Neural cell (in vitro differentiated cells): Measurements from ENCODE around the gene CACTIN. TPM values are rescaled to one million over a fixed set of nuclear protein-coding genes. Genes with fewer than 3 reads are reported as not detected.

Experiments
- H2AFZ ChIP-seq: fragments of 200-600, 300-800 bp; sonication (generic), shearing (Covaris generic); 2 replicates; pipeline ENCODE4 v1.6.0; 2014; ENCODE audit warnings: low read depth, mild to moderate bottlenecking, antibody characterized with exemption, low read length, moderate library complexity
- H3F3A ChIP-seq: fragments of 200-600 bp; shearing (Covaris generic); 2 replicates; pipeline ENCODE4 v1.6.1; 2016; ENCODE audit warnings: mild to moderate bottlenecking, moderate library complexity, mixed read lengths, antibody characterized with exemption, low read length; ENCODE audit not compliant: insufficient read depth, poor library complexity, severe bottlenecking
- H3K27ac ChIP-seq: fragments of 200-600, 300-800 bp; sonication (generic), shearing (Covaris generic); 2 replicates; pipeline ENCODE4 v1.5.1; 2014; ENCODE audit warnings: mild to moderate bottlenecking, low read length, moderate library complexity
- H3K27me3 ChIP-seq: fragments of 300-800, 200-600 bp; sonication (generic), shearing (Covaris generic); 2 replicates; pipeline ENCODE4 v1.6.0; 2014; ENCODE audit warnings: mild to moderate bottlenecking, low read depth, low read length, moderate library complexity; ENCODE audit not compliant: insufficient read depth
- H3K36me3 ChIP-seq: fragments of 300-800, 200-600 bp; sonication (generic), shearing (Covaris generic); 2 replicates; pipeline ENCODE4 v1.5.1; 2014; ENCODE audit warnings: mild to moderate bottlenecking, antibody characterized with exemption, low read length, moderate library complexity; ENCODE audit not compliant: insufficient read depth
- H3K4me2 ChIP-seq: fragments of 300-800, 200-600 bp; sonication (generic), shearing (Covaris generic); 2 replicates; pipeline ENCODE4 v1.6.0; 2014; ENCODE audit warnings: mild to moderate bottlenecking, low read length
- H3K4me3 ChIP-seq: fragments of 300-800, 200-600 bp; sonication (generic), shearing (Covaris generic); 2 replicates; pipeline ENCODE4 v1.5.1; 2014; ENCODE audit warnings: mild to moderate bottlenecking, low read length, moderate library complexity
- H3K79me2 ChIP-seq: fragments of 200-600 bp; shearing (Covaris generic); replicated peaks from 2 replicates; pipeline ENCODE4 v1.6.0; 2014; ENCODE audit warnings: mild to moderate bottlenecking, low read length, moderate library complexity; ENCODE audit not compliant: insufficient read depth
- H3K9ac ChIP-seq: fragments of 300-800, 200-600 bp; sonication (generic), shearing (Covaris generic); 2 replicates; pipeline ENCODE4 v1.6.1; 2016; ENCODE audit warnings: mild to moderate bottlenecking, low read length, mixed read lengths
- H3K9me2 ChIP-seq: fragments of 200-600 bp; shearing (Covaris generic); 2 replicates; pipeline ENCODE4 v1.6.1; 2016; ENCODE audit warnings: mild to moderate bottlenecking, low read length, mixed read lengths; ENCODE audit not compliant: insufficient read depth
- H3K9me3 ChIP-seq: fragments of 200-600, 300-800 bp; sonication (generic), shearing (Covaris generic); 2 replicates; pipeline ENCODE4 v1.6.1; 2016; ENCODE audit warnings: mild to moderate bottlenecking, mixed run types, low read length, moderate library complexity, mixed read lengths
- H4K20me1 ChIP-seq: fragments of 200-600 bp; shearing (Covaris generic); 2 replicates; pipeline ENCODE4 v1.6.1; 2016; ENCODE audit warnings: mild to moderate bottlenecking, mixed run types; ENCODE audit not compliant: insufficient read depth
- EP300 ChIP-seq: fragments of 450-650 bp; conservative IDR thresholded peaks from 2 replicates; pipeline ENCODE4 v1.6.1; 2014; ENCODE audit warnings: antibody characterized with exemption, mild to moderate bottlenecking, moderate library complexity; ENCODE audit not compliant: poor library complexity, severe bottlenecking
- EZH2 ChIP-seq: fragments of 200-600, 300-800 bp; shearing (Covaris generic), sonication (generic); IDR thresholded peaks from 2 replicates; pipeline ENCODE4 v1.6.1; 2014; ENCODE audit warnings: antibody characterized with exemption, low read length, borderline replicate concordance, mild to moderate bottlenecking; ENCODE audit not compliant: insufficient read depth, poor library complexity, severe bottlenecking
- MXI1 ChIP-seq: fragments of 450-650 bp; conservative IDR thresholded peaks from 2 replicates; pipeline ENCODE4 v1.6.1; 2014; ENCODE audit warnings: antibody characterized with exemption, mild to moderate bottlenecking; ENCODE audit not compliant: poor library complexity, severe bottlenecking
- POLR2AphosphoS5 ChIP-seq: IDR thresholded peaks from 2 replicates; pipeline ENCODE4 v1.6.1; 2012
- RAD21 ChIP-seq: fragments of 450-650 bp; conservative IDR thresholded peaks from 2 replicates; pipeline ENCODE4 v1.6.1; 2014; ENCODE audit warnings: antibody characterized with exemption, mild to moderate bottlenecking, moderate library complexity
- SMC3 ChIP-seq: fragments of 450-650 bp; conservative IDR thresholded peaks from 2 replicates; pipeline ENCODE4 v1.6.1; 2014; ENCODE audit warnings: antibody characterized with exemption, mild to moderate bottlenecking, moderate library complexity; ENCODE audit not compliant: poor library complexity
- TAF1 ChIP-seq: IDR thresholded peaks from 2 replicates; pipeline ENCODE4 v1.6.1; 2012; ENCODE audit warnings: low read depth
- polyA plus RNA-seq: library from polyadenylated mRNA; depleted of rRNA; stranded (reverse); fragments of >200 nt; gene quantifications from 2 replicates; pipeline ENCODE4 v1.2.3, GENCODE V29; 2014
- TF ChIP-seq, protein P1 (sequence below): fragments of 450-650 bp; IDR thresholded peaks from 2 replicates; pipeline ENCODE4 v1.5.1; 2014; ENCODE audit warnings: antibody characterized with exemption, mild to moderate bottlenecking, moderate library complexity; ENCODE audit not compliant: poor library complexity, severe bottlenecking
- TF ChIP-seq, protein P2 (sequence below): IDR thresholded peaks from 2 replicates; pipeline ENCODE4 v1.6.1; 2012; ENCODE audit warnings: borderline replicate concordance

CACTIN gene
- polyA plus RNA-seq, 1 donor from 2014 or later, result 21.4 TPM

DNA sequence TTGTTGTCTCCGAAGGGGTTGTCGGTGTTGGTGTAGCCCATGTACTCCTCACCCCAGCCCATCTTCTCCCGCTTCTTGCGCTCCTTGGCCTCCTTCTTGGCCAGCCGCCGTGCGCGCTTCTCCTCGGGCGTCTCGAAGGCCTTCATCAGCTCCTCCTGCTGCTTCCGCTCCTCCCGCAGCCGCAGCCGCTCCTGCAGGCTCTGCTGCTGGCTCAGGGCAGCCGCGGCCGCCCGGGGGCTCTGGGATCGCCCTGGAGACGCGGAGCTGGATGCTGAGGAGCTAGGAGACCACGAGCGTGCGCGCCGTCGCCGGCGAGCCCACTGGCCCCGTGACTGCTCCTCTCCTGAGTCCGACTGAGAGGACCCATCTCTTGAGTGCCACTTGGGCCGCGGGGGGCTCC lies 2.9 kb downstream of the CACTIN start:
- Histone ChIP-seq H3K36me3 (no peaks in the 10 kb centered on the region), H3K9me2 (no peaks in the 10 kb centered on the region), H2AFZ (no peak overlapping the region), H3F3A (no peaks in the 10 kb centered on the region), H3K9ac (no peak overlapping the region), H4K20me1 (no peaks in the 10 kb centered on the region), H3K79me2 (peaks cover 11% of the 10 kb centered on the region), H3K9me3 (no peaks in the 10 kb centered on the region), H3K4me2 (no peak overlapping the region), H3K4me3 (no peak overlapping the region), H3K27me3 (no peaks in the 10 kb centered on the region), H3K27ac (no peak overlapping the region)
- no peak for TF ChIP-seq EZH2

DNA sequence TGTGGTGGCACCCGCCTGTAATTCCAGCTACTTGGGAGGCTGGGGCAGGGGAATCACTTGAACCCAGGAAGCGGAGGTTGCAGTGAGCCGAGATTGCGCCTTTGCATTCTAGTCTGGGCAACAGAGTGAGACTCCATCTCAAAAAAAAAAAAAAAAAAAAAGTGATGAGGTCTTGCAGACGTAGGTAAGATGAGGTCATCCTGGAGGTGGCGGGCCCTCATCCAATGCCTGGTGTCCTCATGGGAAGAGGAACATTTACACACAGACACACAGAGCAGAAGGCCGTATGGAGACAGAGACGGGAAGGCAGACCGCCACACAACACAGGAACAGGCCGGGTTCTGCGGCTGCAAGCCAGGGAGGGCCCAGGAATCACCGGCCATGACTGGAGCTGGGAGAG lies 4.4 kb downstream of the CACTIN start:
- Histone ChIP-seq H3K9ac (no peak overlapping the region), H3K27ac (no peak overlapping the region), H3K9me2 (no peaks in the 10 kb centered on the region), H3K9me3 (no peaks in the 10 kb centered on the region), H4K20me1 (no peaks in the 10 kb centered on the region), H3K4me2 (no peak overlapping the region), H2AFZ (no peak overlapping the region), H3K4me3 (no peak overlapping the region), H3F3A (no peaks in the 10 kb centered on the region), H3K36me3 (no peaks in the 10 kb centered on the region), H3K79me2 (peaks cover 11% of the 10 kb centered on the region), H3K27me3 (no peaks in the 10 kb centered on the region)
- TF ChIP-seq RAD21 (no peak), TAF1 (no peak), POLR2AphosphoS5 (no peak), MXI1 (no peak), EP300 (no peak), SMC3 (no peak), EZH2 (no peak)
- TF ChIP-seq, protein P1, sequence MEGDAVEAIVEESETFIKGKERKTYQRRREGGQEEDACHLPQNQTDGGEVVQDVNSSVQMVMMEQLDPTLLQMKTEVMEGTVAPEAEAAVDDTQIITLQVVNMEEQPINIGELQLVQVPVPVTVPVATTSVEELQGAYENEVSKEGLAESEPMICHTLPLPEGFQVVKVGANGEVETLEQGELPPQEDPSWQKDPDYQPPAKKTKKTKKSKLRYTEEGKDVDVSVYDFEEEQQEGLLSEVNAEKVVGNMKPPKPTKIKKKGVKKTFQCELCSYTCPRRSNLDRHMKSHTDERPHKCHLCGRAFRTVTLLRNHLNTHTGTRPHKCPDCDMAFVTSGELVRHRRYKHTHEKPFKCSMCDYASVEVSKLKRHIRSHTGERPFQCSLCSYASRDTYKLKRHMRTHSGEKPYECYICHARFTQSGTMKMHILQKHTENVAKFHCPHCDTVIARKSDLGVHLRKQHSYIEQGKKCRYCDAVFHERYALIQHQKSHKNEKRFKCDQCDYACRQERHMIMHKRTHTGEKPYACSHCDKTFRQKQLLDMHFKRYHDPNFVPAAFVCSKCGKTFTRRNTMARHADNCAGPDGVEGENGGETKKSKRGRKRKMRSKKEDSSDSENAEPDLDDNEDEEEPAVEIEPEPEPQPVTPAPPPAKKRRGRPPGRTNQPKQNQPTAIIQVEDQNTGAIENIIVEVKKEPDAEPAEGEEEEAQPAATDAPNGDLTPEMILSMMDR, result no peak
- TF ChIP-seq, protein P2, sequence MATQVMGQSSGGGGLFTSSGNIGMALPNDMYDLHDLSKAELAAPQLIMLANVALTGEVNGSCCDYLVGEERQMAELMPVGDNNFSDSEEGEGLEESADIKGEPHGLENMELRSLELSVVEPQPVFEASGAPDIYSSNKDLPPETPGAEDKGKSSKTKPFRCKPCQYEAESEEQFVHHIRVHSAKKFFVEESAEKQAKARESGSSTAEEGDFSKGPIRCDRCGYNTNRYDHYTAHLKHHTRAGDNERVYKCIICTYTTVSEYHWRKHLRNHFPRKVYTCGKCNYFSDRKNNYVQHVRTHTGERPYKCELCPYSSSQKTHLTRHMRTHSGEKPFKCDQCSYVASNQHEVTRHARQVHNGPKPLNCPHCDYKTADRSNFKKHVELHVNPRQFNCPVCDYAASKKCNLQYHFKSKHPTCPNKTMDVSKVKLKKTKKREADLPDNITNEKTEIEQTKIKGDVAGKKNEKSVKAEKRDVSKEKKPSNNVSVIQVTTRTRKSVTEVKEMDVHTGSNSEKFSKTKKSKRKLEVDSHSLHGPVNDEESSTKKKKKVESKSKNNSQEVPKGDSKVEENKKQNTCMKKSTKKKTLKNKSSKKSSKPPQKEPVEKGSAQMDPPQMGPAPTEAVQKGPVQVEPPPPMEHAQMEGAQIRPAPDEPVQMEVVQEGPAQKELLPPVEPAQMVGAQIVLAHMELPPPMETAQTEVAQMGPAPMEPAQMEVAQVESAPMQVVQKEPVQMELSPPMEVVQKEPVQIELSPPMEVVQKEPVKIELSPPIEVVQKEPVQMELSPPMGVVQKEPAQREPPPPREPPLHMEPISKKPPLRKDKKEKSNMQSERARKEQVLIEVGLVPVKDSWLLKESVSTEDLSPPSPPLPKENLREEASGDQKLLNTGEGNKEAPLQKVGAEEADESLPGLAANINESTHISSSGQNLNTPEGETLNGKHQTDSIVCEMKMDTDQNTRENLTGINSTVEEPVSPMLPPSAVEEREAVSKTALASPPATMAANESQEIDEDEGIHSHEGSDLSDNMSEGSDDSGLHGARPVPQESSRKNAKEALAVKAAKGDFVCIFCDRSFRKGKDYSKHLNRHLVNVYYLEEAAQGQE, result no peak

DNA sequence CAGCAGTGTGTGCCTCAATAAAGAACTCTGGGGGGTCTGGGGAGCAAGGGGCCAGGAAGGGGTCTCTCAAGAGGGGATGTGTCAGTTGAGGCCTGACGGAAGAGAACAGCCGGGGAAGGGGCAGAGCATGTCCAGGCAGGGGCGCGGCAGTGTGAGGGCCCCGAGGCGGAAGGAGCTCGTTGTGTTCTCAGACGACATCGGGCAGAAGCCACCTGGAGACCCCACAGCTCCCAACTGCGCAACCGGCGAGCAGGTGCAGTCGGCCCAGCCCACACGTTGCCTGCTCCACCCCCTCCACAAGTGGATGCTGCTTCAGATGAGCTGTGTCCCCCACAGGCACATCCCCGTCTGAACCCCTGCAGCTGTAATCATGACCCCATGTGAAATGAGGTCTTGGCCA lies 4.9 kb downstream of the CACTIN start:
- Histone ChIP-seq H3F3A (no peaks in the 10 kb centered on the region), H3K27ac (no peak overlapping the region), H3K9me3 (no peaks in the 10 kb centered on the region), H3K27me3 (no peaks in the 10 kb centered on the region), H4K20me1 (no peaks in the 10 kb centered on the region), H3K9me2 (no peaks in the 10 kb centered on the region), H3K36me3 (no peaks in the 10 kb centered on the region), H3K4me3 (no peak overlapping the region), H2AFZ (no peak overlapping the region), H3K4me2 (no peak overlapping the region), H3K9ac (no peak overlapping the region), H3K79me2 (peaks cover 11% of the 10 kb centered on the region)
- TF ChIP-seq POLR2AphosphoS5, result no peak
- no peak for TF ChIP-seq SMC3
- TF ChIP-seq EZH2, result no peak
- TF ChIP-seq EP300, result no peak
- TF ChIP-seq MXI1, result no peak
- no peak for TF ChIP-seq RAD21
- TF ChIP-seq, protein P2, result no peak
- no peak for TF ChIP-seq TAF1
- TF ChIP-seq, protein P1, result no peak
